HFFc6 (cell line): ENCODE data around the gene PCDHB13. TPM values are rescaled to one million over a fixed set of nuclear protein-coding genes. Genes with fewer than 3 reads are reported as not detected.
"Not testable (repeated sequence)": the region's sequence is repeated elsewhere in the genome, so short reads cannot be mapped to it uniquely, and the experiment has no call there.

ENCODE experiments used
- DNase-seq: peaks from one replicate; pipeline ENCODE4 v3.0.0-alpha.2; 2018
- H3K27ac Mint-ChIP-seq: 2 replicates; pipeline ENCODE4 v1.8.0; 2020; ENCODE audit warnings: mild to moderate bottlenecking, mixed read lengths
- H3K27me3 Mint-ChIP-seq: 2 replicates; pipeline ENCODE4 v1.8.0; 2021; ENCODE audit warnings: mild to moderate bottlenecking, moderate library complexity, mixed read lengths; ENCODE audit not compliant: insufficient read depth
- H3K36me3 Mint-ChIP-seq: 2 replicates; pipeline ENCODE4 v1.8.0; 2021; ENCODE audit warnings: low read depth, mixed read lengths
- H3K4me1 Mint-ChIP-seq: 2 replicates; pipeline ENCODE4 v1.8.0; 2020; ENCODE audit warnings: low read depth, mixed read lengths
- H3K4me3 Mint-ChIP-seq: 2 replicates; pipeline ENCODE4 v1.8.0; 2020; ENCODE audit warnings: mild to moderate bottlenecking, moderate library complexity, mixed read lengths
- H3K9me3 Mint-ChIP-seq: 2 replicates; pipeline ENCODE4 v1.8.0; 2020; ENCODE audit warnings: mild to moderate bottlenecking, mixed read lengths
- total RNA-seq, 6 experiments: library from RNA; stranded (reverse); fragmentation: NEBNext Ultra II Directional; extraction: Animal tissue kit (Norgen Biotek cat#: 25700); gene quantifications; 2 replicates in 1 of 6; 3 replicates in 5 of 6; pipeline ENCODE4 v1.2.3, GENCODE V29; 2021
- TF ChIP-seq, protein P1 (sequence below): fragments of 200-600 bp; sonication (generic); IDR thresholded peaks from 2 replicates; pipeline ENCODE4 v1.5.0; 2021; ENCODE audit warnings: antibody characterized with exemption, mild to moderate bottlenecking

Gene PCDHB13
- total RNA-seq, 6 experiments from 2014 or later: 3.0 to 4.5 (median 3.8) TPM

- peak; percentile 8 for DNase-seq
- TF ChIP-seq, protein P1, sequence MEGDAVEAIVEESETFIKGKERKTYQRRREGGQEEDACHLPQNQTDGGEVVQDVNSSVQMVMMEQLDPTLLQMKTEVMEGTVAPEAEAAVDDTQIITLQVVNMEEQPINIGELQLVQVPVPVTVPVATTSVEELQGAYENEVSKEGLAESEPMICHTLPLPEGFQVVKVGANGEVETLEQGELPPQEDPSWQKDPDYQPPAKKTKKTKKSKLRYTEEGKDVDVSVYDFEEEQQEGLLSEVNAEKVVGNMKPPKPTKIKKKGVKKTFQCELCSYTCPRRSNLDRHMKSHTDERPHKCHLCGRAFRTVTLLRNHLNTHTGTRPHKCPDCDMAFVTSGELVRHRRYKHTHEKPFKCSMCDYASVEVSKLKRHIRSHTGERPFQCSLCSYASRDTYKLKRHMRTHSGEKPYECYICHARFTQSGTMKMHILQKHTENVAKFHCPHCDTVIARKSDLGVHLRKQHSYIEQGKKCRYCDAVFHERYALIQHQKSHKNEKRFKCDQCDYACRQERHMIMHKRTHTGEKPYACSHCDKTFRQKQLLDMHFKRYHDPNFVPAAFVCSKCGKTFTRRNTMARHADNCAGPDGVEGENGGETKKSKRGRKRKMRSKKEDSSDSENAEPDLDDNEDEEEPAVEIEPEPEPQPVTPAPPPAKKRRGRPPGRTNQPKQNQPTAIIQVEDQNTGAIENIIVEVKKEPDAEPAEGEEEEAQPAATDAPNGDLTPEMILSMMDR: peak; percentile 46
- not testable (repeated sequence) for H3K9me3 Mint-ChIP-seq, H3K27ac Mint-ChIP-seq, H3K36me3 Mint-ChIP-seq, H3K27me3 Mint-ChIP-seq, H3K4me3 Mint-ChIP-seq
- H3K4me1 Mint-ChIP-seq: peaks cover 11% of the 10 kb centered on the region
These were observed 36.0 kb upstream of the PCDHB13 start, which contains the start of gene PCDHB8 for GRCh38 chr5:141177577-141178191. Gene PCDHB8, plus strand, starts transcription at chr5:141177790. Its CDS starts 245 bp downstream, at chr5:141178035.

DNA sequence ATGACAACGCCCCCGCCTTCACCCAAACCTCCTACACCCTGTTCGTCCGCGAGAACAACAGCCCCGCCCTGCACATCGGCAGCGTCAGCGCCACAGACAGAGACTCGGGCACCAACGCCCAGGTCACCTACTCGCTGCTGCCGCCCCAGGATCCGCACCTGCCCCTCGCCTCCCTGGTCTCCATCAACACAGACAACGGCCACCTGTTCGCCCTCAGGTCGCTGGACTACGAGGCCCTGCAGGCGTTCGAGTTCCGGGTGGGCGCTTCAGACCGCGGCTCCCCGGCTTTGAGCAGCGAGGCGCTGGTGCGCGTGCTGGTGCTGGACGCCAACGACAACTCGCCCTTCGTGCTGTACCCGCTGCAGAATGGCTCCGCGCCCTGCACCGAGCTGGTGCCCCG is 34.3 kb upstream of the PCDHB13 start:
- not testable (repeated sequence) for H3K36me3 Mint-ChIP-seq, H3K27me3 Mint-ChIP-seq, DNase-seq, H3K4me3 Mint-ChIP-seq, H3K9me3 Mint-ChIP-seq, H3K27ac Mint-ChIP-seq
- peaks cover 15% of the 10 kb centered on the region for H3K4me1 Mint-ChIP-seq

- H3K4me1 Mint-ChIP-seq: peaks cover 15% of the 10 kb centered on the region
- DNase-seq, H3K27me3 Mint-ChIP-seq, H3K27ac Mint-ChIP-seq, H3K4me3 Mint-ChIP-seq: not testable (repeated sequence)
- H3K36me3 Mint-ChIP-seq: peaks cover 10% of the 10 kb centered on the region
- peaks cover 12% of the 10 kb centered on the region for H3K9me3 Mint-ChIP-seq
These were observed 33.8 kb upstream of the PCDHB13 start for GRCh38 chr5:141179876-141180275.

GRCh38 chr5:141180313-141180712 is 33.4 kb upstream of the PCDHB13 start:
- H3K27ac Mint-ChIP-seq: no peak overlapping the region
- H3K9me3 Mint-ChIP-seq: peaks cover 16% of the 10 kb centered on the region
- H3K36me3 Mint-ChIP-seq: peaks cover 12% of the 10 kb centered on the region
- DNase-seq: no peak
- TF ChIP-seq, protein P1: no peak
- no peak overlapping the region for H3K4me3 Mint-ChIP-seq
- peaks cover 15% of the 10 kb centered on the region for H3K4me1 Mint-ChIP-seq
- H3K27me3 Mint-ChIP-seq: peaks cover 8% of the 10 kb centered on the region; the same call in 1 of the 2 replicates

DNA sequence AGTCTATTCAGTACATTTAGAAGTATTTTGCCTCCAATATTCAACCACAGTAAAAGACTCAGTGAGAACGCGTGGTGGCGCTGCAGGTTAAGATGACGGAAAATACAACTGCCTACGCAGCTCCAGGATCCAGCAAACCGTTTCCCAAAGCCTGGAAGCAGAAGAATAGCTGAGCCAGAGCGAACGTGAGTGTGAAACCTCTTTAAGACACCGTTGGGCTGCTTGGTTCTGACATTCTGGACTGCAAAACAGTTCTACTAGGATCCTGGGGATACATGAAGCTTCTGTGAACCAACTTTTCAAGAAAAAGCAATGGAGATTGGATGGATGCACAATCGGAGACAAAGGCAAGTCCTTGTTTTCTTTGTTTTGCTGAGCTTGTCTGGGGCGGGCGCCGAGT is 31.5 kb upstream of the PCDHB13 start, which contains the start of gene PCDHB16:
PCDHB16 (plus strand) TSS at position 140 of the 400 bp plus-strand sequence; CDS start at position 313, 173 bp downstream.
- TF ChIP-seq, protein P1: peak; percentile 78
- Mint-ChIP-seq H3K27me3 (peaks cover 8% of the 10 kb centered on the region), H3K36me3 (peaks cover 12% of the 10 kb centered on the region), H3K9me3 (peaks cover 16% of the 10 kb centered on the region), H3K27ac (no peak within 1 kb of the TSS; the same call in 1 of the 2 replicates), H3K4me1 (peaks cover 20% of the 10 kb centered on the region), H3K4me3 (peak within 1 kb of the TSS; percentile 82)
- peak; percentile 62 for DNase-seq

DNA sequence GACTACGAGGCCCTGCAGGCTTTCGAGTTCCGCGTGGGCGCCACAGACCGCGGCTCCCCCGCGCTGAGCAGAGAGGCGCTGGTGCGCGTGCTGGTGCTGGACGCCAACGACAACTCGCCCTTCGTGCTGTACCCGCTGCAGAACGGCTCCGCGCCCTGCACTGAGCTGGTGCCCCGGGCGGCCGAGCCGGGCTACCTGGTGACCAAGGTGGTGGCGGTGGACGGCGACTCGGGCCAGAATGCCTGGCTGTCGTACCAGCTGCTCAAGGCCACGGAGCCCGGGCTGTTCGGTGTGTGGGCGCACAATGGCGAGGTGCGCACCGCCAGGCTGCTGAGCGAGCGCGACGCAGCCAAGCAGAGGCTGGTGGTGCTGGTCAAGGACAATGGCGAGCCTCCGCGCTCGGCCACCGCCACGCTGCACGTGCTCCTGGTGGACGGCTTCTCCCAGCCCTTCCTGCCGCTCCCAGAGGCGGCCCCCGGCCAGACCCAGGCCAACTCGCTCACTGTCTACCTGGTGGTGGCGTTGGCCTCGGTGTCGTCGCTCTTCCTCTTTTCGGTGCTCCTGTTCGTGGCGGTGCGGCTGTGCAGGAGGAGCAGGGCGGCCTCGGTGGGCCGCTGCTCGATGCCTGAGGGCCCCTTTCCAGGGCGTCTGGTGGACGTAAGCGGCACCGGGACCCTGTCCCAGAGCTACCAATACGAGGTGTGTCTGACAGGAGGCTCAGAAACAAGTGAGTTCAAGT is 29.4 kb upstream of the PCDHB13 start:
- H3K27ac Mint-ChIP-seq, DNase-seq, H3K4me3 Mint-ChIP-seq: not testable (repeated sequence)
- Mint-ChIP-seq H3K4me1 (peaks cover 27% of the 10 kb centered on the region), H3K27me3 (peaks cover 12% of the 10 kb centered on the region), H3K9me3 (peaks cover 21% of the 10 kb centered on the region), H3K36me3 (peaks cover 17% of the 10 kb centered on the region)
